Measurements from ENCODE around the gene NCR2. TPM values are rescaled to one million over a fixed set of nuclear protein-coding genes. Genes with fewer than 3 reads are reported as not detected.
"Not testable (repeated sequence)": the region's sequence is repeated elsewhere in the genome, so short reads cannot be mapped to it uniquely, and the experiment has no call there.

The NCR2 gene
- polyA plus RNA-seq, 1 of the 3 experiments (the other 2 are of a cell fraction) = not detected

DNA sequence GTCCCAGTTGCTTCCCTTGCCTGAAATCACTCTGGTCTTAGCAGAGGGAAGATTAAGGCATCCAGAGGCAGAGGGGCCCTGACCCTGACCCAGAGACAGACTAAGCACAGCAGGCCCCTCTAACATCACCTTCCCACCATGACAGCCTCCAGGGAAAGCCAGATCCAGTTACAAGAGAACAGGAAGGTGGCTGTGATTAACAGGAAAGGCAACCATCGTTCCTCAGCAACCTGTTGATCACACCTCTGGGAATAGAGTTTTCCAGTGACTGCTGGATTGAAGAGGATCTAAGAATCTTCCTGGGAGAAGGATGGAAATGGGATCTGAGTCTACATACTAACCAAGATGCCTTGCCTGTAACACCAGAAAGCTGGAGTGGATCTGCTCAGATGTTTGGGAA lies 43.7 kb upstream of the NCR2 start:
- Histone ChIP-seq H3K4me3 (ENCODE audit: low read depth in 2 of 2, low read length in 1 of 2) (no peak overlapping the region), H3K27me3 (ENCODE audit: insufficient read depth) (no peaks in the 10 kb centered on the region; the same call in 1 of the 2 replicates), H3K9me2 (no peaks in the 10 kb centered on the region), H3K4me1 (ENCODE audit: control insufficient read depth in 1 of 2, insufficient read depth in 2 of 2, low read depth in 1 of 2, low read length in 1 of 2) (peaks cover 0 to 4% of the 10 kb centered on the region in 2 experiments; a peak in 1 of 4 replicates), H3K9me3 (no peaks in the 10 kb centered on the region), H3F3A (replicated peaks; ENCODE audit: insufficient read depth) (no peaks in the 10 kb centered on the region), H3K36me3 (replicated peaks in 1 of 2; ENCODE audit: control insufficient read depth in 1 of 2, insufficient read depth in 2 of 2, low read length in 1 of 2) (no peaks in the 10 kb centered on the region), H3K79me2 (ENCODE audit: insufficient read depth) (no peaks in the 10 kb centered on the region), H3K9ac (no peak overlapping the region), H3K27ac (ENCODE audit: low read depth in 2 of 2, low read length in 1 of 2) (no peak overlapping the region), H2AFZ (ENCODE audit: low read depth) (no peak overlapping the region), H3K4me2 (no peak overlapping the region), H4K20me1 (ENCODE audit: insufficient read depth) (no peaks in the 10 kb centered on the region)
- no peak for DNase-seq
- TF ChIP-seq RXRA (IDR thresholded peaks at IDR 0.05; ENCODE audit: borderline replicate concordance, low read depth) = no peak
- TF ChIP-seq, protein P1, sequence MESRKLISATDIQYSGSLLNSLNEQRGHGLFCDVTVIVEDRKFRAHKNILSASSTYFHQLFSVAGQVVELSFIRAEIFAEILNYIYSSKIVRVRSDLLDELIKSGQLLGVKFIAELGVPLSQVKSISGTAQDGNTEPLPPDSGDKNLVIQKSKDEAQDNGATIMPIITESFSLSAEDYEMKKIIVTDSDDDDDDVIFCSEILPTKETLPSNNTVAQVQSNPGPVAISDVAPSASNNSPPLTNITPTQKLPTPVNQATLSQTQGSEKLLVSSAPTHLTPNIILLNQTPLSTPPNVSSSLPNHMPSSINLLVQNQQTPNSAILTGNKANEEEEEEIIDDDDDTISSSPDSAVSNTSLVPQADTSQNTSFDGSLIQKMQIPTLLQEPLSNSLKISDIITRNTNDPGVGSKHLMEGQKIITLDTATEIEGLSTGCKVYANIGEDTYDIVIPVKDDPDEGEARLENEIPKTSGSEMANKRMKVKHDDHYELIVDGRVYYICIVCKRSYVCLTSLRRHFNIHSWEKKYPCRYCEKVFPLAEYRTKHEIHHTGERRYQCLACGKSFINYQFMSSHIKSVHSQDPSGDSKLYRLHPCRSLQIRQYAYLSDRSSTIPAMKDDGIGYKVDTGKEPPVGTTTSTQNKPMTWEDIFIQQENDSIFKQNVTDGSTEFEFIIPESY (IDR thresholded peaks at IDR 0.05; ENCODE audit: borderline replicate concordance, low read depth) = no peak
- TF ChIP-seq, protein P2, sequence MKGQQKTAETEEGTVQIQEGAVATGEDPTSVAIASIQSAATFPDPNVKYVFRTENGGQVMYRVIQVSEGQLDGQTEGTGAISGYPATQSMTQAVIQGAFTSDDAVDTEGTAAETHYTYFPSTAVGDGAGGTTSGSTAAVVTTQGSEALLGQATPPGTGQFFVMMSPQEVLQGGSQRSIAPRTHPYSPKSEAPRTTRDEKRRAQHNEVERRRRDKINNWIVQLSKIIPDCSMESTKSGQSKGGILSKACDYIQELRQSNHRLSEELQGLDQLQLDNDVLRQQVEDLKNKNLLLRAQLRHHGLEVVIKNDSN (IDR thresholded peaks at IDR 0.05; ENCODE audit: borderline replicate concordance, low read depth) = no peak
- TF ChIP-seq NFIC (IDR thresholded peaks at IDR 0.05; ENCODE audit: borderline replicate concordance) = no peak
- TF ChIP-seq TCF12 (IDR thresholded peaks at IDR 0.05) = no peak
- TF ChIP-seq RCOR1 (IDR thresholded peaks at IDR 0.05; ENCODE audit: low read length) = no peak
- 9% methylated on average over 1 of the region's 1 CpG for WGBS (ENCODE audit: low lambda C conversion rate)
- ChIA-PET CTCF (no interaction called here), POLR2A (no interaction called here)

GRCh38 chr6:41294214-41294872 lies 41.1 kb upstream of the NCR2 start:
- Histone ChIP-seq H3K4me2 (no peak overlapping the region), H3F3A (replicated peaks; ENCODE audit: insufficient read depth) (no peaks in the 10 kb centered on the region), H3K4me3 (ENCODE audit: low read depth in 2 of 2, low read length in 1 of 2) (no peak overlapping the region), H3K9me2 (no peaks in the 10 kb centered on the region), H4K20me1 (ENCODE audit: insufficient read depth) (no peaks in the 10 kb centered on the region), H3K4me1 (ENCODE audit: control insufficient read depth in 1 of 2, insufficient read depth in 2 of 2, low read depth in 1 of 2, low read length in 1 of 2) (peaks cover 0 to 4% of the 10 kb centered on the region in 2 experiments; a peak in 1 of 4 replicates), H3K27me3 (ENCODE audit: insufficient read depth) (no peaks in the 10 kb centered on the region), H3K36me3 (replicated peaks in 1 of 2; ENCODE audit: control insufficient read depth in 1 of 2, insufficient read depth in 2 of 2, low read length in 1 of 2) (no peaks in the 10 kb centered on the region), H3K27ac (ENCODE audit: low read depth in 2 of 2, low read length in 1 of 2) (no peak overlapping the region), H2AFZ (ENCODE audit: low read depth) (no peak overlapping the region), H3K79me2 (ENCODE audit: insufficient read depth) (no peaks in the 10 kb centered on the region), H3K9ac (no peak overlapping the region), H3K9me3 (no peaks in the 10 kb centered on the region)
- WGBS (ENCODE audit: low lambda C conversion rate) = 19% methylated on average over 3 of the region's 3 CpGs
- no peak for DNase-seq
- TF ChIP-seq, protein P3, sequence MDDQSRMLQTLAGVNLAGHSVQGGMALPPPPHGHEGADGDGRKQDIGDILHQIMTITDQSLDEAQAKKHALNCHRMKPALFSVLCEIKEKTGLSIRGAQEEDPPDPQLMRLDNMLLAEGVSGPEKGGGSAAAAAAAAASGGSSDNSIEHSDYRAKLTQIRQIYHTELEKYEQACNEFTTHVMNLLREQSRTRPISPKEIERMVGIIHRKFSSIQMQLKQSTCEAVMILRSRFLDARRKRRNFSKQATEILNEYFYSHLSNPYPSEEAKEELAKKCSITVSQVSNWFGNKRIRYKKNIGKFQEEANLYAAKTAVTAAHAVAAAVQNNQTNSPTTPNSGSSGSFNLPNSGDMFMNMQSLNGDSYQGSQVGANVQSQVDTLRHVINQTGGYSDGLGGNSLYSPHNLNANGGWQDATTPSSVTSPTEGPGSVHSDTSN (IDR thresholded peaks at IDR 0.05) = no peak
- TF ChIP-seq RXRA (IDR thresholded peaks at IDR 0.05; ENCODE audit: borderline replicate concordance, low read depth) (no peak), EP300 (IDR thresholded peaks at IDR 0.05; ENCODE audit: borderline replicate concordance in 1 of 2, low read depth in 1 of 2, low read length in 1 of 2) (no peak), TEAD4 (IDR thresholded peaks at IDR 0.05; ENCODE audit: borderline replicate concordance, insufficient read depth) (no peak)
- ChIA-PET CTCF (interaction anchor here (1.5 kb wide), 1 partner anchor 13 kb away, joined by 7 read pairs; no protein-coding TSS in a partner anchor), POLR2A (no interaction called here)

DNA sequence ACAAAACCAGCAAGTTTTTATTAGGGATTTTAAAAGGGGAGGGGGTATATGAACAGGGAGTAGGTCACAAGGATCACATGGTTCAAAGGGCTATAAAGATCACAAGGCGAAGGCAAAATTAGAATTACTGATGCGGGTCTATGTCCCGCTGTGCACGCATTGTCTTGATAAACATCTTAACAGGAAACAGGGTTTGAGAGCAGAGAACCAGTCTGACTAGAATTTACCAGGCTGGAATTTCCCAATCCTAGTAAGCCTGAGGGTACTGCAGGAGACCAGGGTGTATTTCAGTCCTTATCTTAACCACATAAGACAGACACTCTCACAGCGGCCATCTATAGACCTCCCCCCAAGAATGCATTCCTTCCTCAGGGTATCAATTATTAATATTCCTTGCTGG lies 38.2 kb upstream of the NCR2 start:
- H3K27me3 ChIP-seq (ENCODE audit: insufficient read depth); H3K9ac ChIP-seq; H3K9me2 ChIP-seq; DNase-seq; H4K20me1 ChIP-seq (ENCODE audit: insufficient read depth); H3F3A ChIP-seq (replicated peaks; ENCODE audit: insufficient read depth); H3K36me3 ChIP-seq (replicated peaks in 1 of 2; ENCODE audit: control insufficient read depth in 1 of 2, insufficient read depth in 2 of 2, low read length in 1 of 2); H2AFZ ChIP-seq (ENCODE audit: low read depth); H3K79me2 ChIP-seq (ENCODE audit: insufficient read depth); H3K4me1 ChIP-seq (ENCODE audit: control insufficient read depth in 1 of 2, insufficient read depth in 2 of 2, low read depth in 1 of 2, low read length in 1 of 2); H3K4me3 ChIP-seq (ENCODE audit: low read depth in 2 of 2, low read length in 1 of 2); H3K4me2 ChIP-seq; H3K27ac ChIP-seq (ENCODE audit: low read depth in 2 of 2, low read length in 1 of 2); POLR2A ChIA-PET; H3K9me3 ChIP-seq: not testable (repeated sequence)
- WGBS (ENCODE audit: low lambda C conversion rate) = 5% methylated on average over 5 of the region's 5 CpGs
- CTCF ChIA-PET = interaction anchor here (0.9 to 2.3 kb wide), 4 partner anchors 9 to 37 kb away, joined by 3 to 18 read pairs (median 4); no protein-coding TSS in a partner anchor

Measured in SK-N-SH (cell line).